Pancreas (tissue), 10 donors: Measurements from ENCODE around the gene TMCC2. TPM values are rescaled to one million over a fixed set of nuclear protein-coding genes. Genes with fewer than 3 reads are reported as not detected.

Experiments used
- ATAC-seq, 4 donors: fragments of 200-7000 bp; cut with Tn5 transposase; one replicate each; pipeline versions ENCODE4 v1.8.0 to v1.9.1; 2020; ENCODE audit warnings: mild to moderate bottlenecking in 4 of 4, moderate library complexity in 4 of 4
- DNase-seq, 6 donors: peaks; one replicate each; pipeline ENCODE4 v3.0.0-alpha.2; 2020
- FAIRE-seq: peaks from 2 replicates; lab custom pipeline; 2012; peaks lifted over from hg19 to GRCh38; lab: Jason Lieb, UNC
- H3K27ac ChIP-seq, 4 donors: fragments of 200-600 bp; sonication (generic); 1 replicate in 3 of 4; 2 replicates in 1 of 4; pipeline versions ENCODE4 v1.5.0 to v1.8.0; 2020
- H3K27me3 ChIP-seq, 4 donors: fragments of 200-600 bp; one replicate each; pipeline ENCODE4 v1.8.0; 2021
- H3K36me3 ChIP-seq, 3 donors: fragments of 200-600 bp; sonication (generic) in 1 of 3; one replicate each; pipeline versions ENCODE4 v1.5.0 to v1.8.0; 2020 to 2021
- H3K4me1 ChIP-seq, 3 donors: fragments of 200-600 bp; one replicate each; pipeline ENCODE4 v1.8.0; 2021
- H3K4me3 ChIP-seq, 4 donors: fragments of 200-600 bp; sonication (generic) in 2 of 4; one replicate each; pipeline versions ENCODE4 v1.5.0 to v1.8.0; 2020 to 2021
- H3K9me3 ChIP-seq, 4 donors: fragments of 200-600 bp; one replicate each; pipeline ENCODE4 v1.8.0; 2021
- CTCF ChIP-seq, 4 donors: fragments of 200-600 bp; sonication (generic) in 3 of 4; IDR thresholded peaks; one replicate each; pipeline versions ENCODE4 v1.5.0 to v1.8.0; 2021; ENCODE audit warnings: antibody characterized with exemption in 4 of 4
- WGBS, 2 donors: extraction: QIAGEN DNeasy Blood & Tissue Kit; methylation state at CpG; one replicate each; pipeline ENCODE4 v1.1.7; 2013; 5-methylcytosine and 5-hydroxymethylcytosine counted together
- intact Hi-C, 3 donors: fragments of 100-400 bp; cut with DNase I; formaldehyde crosslinking; loops; one replicate each; pipeline versions ENCODE4 v1.11.1 to v1.14.2; 2022
- polyA plus RNA-seq, 2 donors: library from polyadenylated mRNA; stranded (reverse); fragments of 200-250 nt; gene quantifications; one replicate each; pipeline ENCODE4 v1.2.3, GENCODE V29; 2013
- total RNA-seq, 6 donors: library from RNA; stranded (reverse); fragmentation: NEBNext Ultra II Directional in 4 of 6; extraction: Animal tissue kit (Norgen Biotek cat#: 25700) in 4 of 6; gene quantifications; one replicate each; pipeline versions ENCODE4 v1.2.1 to v1.2.4, GENCODE V29; 2021 to 2023
- donor health status: healthy with polysubstance abuse.
- donor health status: DM: no; HTN: no; CAD: no; lungs with moderate emphysema.
- donor health status: DM: no; HTN: no; CAD: no.
- donor health status: control.
- donor health status: control.
- donor health status: Bipolar disorder and iron deficiency.
- donor health status: DM: yes; HTN: yes; CAD: no.
- donor health status: DM: no; HTN: no; CAD: no.
- donor health status: DM: no; HTN: no; CAD: no.
- donor health status: DM: yes; HTN: yes; CAD: no.

The TMCC2 gene
- total and polyA plus RNA-seq, 8 donors: 0.55 to 4.3 (median 1.2) TPM

DNA sequence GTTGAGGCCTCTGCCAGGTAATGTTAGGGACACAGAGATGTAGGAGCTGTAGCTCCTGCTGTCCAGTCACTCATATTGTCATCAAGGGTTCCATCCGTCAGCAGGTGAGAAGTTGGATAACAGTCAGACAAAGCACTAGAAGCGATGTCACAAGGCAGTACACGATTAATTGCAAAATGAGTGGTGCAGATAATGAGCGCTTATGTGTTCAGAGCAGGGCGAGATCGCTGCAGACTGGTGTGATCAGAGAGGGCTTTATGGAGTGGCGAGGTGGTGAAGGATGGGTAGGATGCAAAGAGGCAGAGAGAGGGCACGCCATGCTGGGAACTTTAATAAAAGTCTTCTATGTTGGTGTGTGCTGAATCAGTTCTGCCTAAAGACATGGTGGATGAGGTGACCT lies 8.8 kb downstream of the TMCC2 start:
- DNase-seq (no peak), FAIRE-seq (no peak), ATAC-seq (no peak)
- H3K4me3 ChIP-seq: no peak overlapping the region
- no peaks in the 10 kb centered on the region for H3K27me3 ChIP-seq
- no peaks in the 10 kb centered on the region for H3K36me3 ChIP-seq
- WGBS, 2 donors: 83 to 95% methylated on average over 8 of the region's 8 CpGs
- intact Hi-C loops: no loop called here
- H3K4me1 ChIP-seq: no peaks in the 10 kb centered on the region
- H3K27ac ChIP-seq: no peak overlapping the region
- TF ChIP-seq CTCF (IDR thresholded peaks at IDR 0.05): no peak
- H3K9me3 ChIP-seq: no peaks in the 10 kb centered on the region

GRCh38 chr1:205236951-205237475 lies 9.3 kb downstream of the TMCC2 start:
- DNase-seq: no peak
- ATAC-seq: no peak
- TF ChIP-seq CTCF (IDR thresholded peaks at IDR 0.05): no peak

GRCh38 chr1:205237526-205238484 lies 10.1 kb downstream of the TMCC2 start:
- no peak for ATAC-seq
- TF ChIP-seq CTCF (IDR thresholded peaks at IDR 0.05): no peak
- no peaks in the 10 kb centered on the region for H3K9me3 ChIP-seq
- no peak for FAIRE-seq
- H3K4me1 ChIP-seq: no peaks in the 10 kb centered on the region
- WGBS, 2 donors: 72 to 80% methylated on average over 12 of the region's 12 CpGs
- no peaks in the 10 kb centered on the region for H3K27me3 ChIP-seq
- DNase-seq: no peak
- no peak overlapping the region for H3K27ac ChIP-seq
- intact Hi-C loops: no loop called here
- H3K36me3 ChIP-seq: no peaks in the 10 kb centered on the region
- H3K4me3 ChIP-seq: no peak overlapping the region

More at GRCh38 chr1:205236951-205237475, 9.3 kb downstream of the TMCC2 start:
- FAIRE-seq: no peak
- no peak overlapping the region for H3K27ac ChIP-seq
- no peaks in the 10 kb centered on the region for H3K36me3 ChIP-seq
- 73 to 83% methylated on average over 4 of the region's 4 CpGs for WGBS, 2 donors
- no peaks in the 10 kb centered on the region for H3K4me1 ChIP-seq
- H3K9me3 ChIP-seq: no peaks in the 10 kb centered on the region
- H3K4me3 ChIP-seq: no peak overlapping the region
- H3K27me3 ChIP-seq: no peaks in the 10 kb centered on the region
- intact Hi-C loops: no loop called here

GRCh38 chr1:205239078-205239477 lies 11.3 kb downstream of the TMCC2 start:
- Histone ChIP-seq H3K36me3 (no peaks in the 10 kb centered on the region), H3K4me1 (no peaks in the 10 kb centered on the region), H3K9me3 (no peaks in the 10 kb centered on the region), H3K27ac (no peak overlapping the region), H3K27me3 (no peaks in the 10 kb centered on the region), H3K4me3 (no peak overlapping the region)
- DNase-seq (peak in 1 of 6 donors; percentile 13), FAIRE-seq (no peak), ATAC-seq (no peak)
- TF ChIP-seq CTCF (IDR thresholded peaks at IDR 0.05): no peak
- WGBS, 2 donors: 70 to 74% methylated on average over 3 of the region's 3 CpGs
- intact Hi-C loops: no loop called here
